Limb (tissue), 2 donors: ENCODE results near the gene OTX2.

Experiments used
- DNase-seq, 2 donors: peaks; one replicate each; pipeline ENCODE4 v3.0.0-alpha.2; 2016; ENCODE audit errors: extremely low spot score in 2 of 2

OTX2 gene

GRCh38 chr14:56797003-56797568 lies 13.2 kb downstream of the OTX2 start:
- no peak for DNase-seq

- DNase-seq = no peak
These were observed 14.0 kb downstream of the OTX2 start for GRCh38 chr14:56796259-56796658.

DNA sequence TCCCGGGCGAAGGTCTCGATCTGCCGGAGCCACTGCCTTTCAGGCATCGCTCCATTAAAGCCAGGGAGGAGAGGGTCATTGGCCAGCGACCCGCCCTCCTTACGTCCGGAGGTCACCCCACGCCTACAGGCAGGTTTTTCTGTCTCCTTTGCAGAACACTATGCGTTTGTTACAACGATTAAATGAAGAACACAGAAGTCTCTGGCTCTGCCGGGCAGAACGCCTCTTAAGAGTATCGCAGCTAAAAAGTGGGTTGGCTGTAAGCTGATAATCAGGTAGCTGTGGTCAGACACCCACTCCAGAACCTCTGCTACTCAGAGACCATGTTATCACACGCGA lies 15.0 kb downstream of the OTX2 start:
- no peak for DNase-seq

- no peak for DNase-seq
These were observed 15.6 kb downstream of the OTX2 start for GRCh38 chr14:56794557-56795283.

GRCh38 chr14:56794088-56794556 lies 16.2 kb downstream of the OTX2 start:
- peak in 1 of 2 donors; percentile 47 for DNase-seq

DNA sequence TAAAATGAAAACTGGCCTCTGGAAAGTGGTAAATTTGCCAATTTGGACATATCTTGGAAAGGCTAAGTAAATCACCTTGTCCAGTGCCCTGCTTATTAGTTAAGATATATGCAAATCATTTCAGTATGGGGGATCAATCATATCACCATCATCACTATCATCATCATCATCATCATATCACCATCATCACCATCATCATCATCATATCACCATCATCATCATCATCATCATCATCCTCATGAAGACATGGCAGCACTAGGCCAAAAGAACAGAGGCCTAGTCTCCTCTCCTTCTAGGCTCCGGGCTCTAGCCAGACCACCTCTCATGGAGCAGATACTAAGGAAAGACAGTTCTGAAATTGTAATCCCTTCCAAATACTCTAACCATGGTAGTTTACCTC lies 20.3 kb downstream of the OTX2 start:
- DNase-seq = no peak

DNA sequence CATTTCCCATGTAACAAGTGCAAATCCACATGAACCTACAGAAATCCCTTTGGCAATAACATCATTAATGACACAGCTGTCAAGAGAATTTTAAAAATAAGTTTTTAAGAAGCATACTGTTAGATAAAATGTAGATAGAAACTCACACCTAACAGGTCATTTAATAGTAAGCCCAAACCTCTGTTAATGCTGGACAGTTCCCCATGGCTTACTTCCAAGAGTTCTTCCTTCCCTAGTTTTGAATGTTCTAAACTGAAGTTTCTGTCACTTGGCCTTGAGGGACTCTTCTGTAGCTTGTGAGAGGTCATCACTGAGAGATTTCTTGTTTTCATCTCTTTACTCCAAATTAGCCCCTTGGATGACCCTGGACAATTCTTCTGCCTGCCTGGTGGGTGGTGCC lies 22.7 kb downstream of the OTX2 start:
- no peak for DNase-seq

DNA sequence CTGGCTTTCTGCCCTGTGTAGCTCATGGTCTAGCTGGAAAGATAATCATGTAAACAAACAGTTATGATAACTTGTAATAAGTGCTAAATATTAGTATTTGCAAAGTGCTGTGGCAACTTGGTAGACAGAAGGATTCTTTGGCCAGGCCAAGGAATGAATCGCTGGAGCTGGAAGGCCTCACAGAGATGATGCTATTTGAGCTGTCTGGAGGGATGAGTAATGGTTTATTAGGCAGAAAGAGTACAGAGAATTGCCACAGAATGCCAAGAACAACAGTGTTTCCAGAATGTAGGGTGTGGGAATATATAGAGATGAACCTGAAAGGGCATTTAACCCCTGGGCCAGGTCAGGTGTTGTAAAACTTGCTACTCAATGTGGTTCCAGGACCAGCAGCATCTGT lies 27.6 kb downstream of the OTX2 start:
- DNase-seq = no peak

- DNase-seq = no peak
These were observed 35.8 kb downstream of the OTX2 start for GRCh38 chr14:56774503-56774902.

DNA sequence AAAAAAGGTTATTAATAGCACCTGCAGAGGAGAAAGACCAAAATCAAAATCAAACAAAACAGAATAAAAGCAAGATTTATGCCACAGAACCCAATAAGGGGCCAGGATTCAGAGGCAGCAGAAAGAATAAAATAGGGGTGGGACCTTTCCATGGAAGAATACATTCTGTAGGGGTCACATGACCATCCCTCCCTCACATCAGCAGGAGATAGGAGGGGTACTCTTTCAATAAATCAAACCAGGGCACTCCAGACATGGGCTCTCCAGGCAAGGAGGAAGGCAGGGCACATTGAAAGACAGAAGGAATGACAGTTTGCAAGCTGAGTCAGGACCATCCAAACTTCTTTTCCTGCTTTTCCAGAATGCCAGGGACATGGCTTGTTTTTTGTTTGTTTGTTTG lies 39.8 kb downstream of the OTX2 start:
- DNase-seq = no peak

DNA sequence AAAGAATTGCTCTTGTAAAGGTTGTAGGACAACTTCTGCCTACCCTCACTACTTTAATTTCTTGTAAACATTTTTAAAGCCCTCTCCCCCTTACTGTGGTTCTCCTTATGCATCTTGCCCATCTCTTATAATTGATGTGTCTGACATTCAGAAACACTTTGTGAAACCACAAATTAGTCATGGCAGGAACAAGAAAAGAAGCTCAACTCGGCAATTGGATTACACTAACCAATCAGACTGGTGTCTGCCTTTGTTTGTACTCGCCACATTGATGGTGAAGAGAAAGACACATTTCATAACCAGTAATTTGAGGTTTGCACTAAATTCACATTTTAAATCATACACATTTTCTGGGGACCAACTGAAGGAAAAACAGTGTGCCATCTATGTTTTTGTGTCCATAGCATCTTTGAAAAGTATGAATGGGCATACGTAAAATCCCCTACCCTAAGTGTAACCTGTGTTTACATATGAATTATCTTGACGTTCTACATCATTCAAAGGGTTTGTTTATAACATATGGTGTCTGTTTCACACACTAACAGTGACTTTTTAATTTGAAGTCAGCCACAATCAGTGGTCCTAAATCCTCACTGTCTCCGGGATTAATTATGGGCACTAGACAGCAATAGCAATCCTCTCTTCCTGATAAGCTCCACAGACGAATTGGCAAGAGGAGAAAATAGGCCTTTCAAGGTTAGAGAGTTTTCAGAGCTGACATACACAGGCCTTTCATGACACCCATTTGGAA lies 49.9 kb downstream of the OTX2 start:
- no peak for DNase-seq

DNA sequence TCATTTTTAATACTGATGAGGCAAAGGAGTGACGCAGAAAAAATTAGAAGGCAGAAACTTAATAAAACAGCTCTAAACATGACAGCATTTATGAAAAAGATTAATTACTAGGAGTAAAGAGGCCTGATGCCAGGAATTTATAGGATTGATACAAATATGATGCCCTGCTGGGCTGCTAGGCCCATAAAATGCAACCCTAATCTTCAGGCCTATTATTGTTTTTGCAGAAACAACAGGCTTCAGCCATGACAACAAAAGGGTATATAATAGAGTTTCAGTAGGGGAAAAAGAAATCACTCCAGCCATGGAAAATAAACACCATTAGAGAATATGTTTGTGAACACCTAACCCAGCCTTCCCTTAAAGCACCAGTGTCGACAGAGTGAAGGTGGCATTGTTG lies 50.6 kb downstream of the OTX2 start:
- DNase-seq = no peak

GRCh38 chr14:56759094-56759493 lies 51.2 kb downstream of the OTX2 start:
- no peak for DNase-seq

DNA sequence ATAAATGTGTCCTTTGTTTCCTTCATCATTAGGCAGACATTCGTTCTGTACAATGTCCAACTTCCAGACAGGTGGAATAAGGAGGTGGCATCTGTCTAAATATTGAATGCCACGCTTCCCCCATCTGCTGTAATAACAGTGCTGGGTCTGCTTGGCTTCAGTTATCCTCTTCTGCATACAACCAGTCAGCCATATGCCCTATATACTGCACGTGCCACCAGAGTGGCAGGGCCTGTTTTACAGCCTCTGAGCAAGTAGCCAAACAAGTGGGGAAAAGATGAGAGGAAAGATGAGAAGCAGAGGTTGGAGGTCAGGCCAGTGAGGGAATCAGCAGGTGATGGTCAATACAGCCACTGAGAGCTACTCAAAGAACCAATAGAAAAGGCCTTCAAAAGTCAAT lies 55.4 kb downstream of the OTX2 start:
- no peak for DNase-seq

DNA sequence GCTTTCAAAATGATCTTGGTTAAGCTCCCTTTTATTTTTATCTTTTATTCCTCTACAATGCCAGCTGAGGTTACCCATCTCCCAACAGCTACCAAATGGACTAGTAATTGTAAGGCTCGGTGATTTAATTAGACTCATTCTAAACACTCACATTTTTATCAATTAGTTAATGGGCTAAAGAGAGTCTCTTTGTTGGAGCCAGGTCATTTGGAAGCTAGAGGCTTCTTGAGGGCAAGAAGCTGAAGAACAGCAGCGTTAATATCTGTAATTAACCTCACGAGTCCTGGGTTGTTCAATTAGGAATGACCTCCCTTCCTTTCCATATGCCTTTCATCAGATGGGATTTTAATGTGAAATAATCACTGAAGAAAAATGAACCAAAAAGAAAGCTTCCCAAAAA lies 56.9 kb downstream of the OTX2 start:
- no peak for DNase-seq

DNA sequence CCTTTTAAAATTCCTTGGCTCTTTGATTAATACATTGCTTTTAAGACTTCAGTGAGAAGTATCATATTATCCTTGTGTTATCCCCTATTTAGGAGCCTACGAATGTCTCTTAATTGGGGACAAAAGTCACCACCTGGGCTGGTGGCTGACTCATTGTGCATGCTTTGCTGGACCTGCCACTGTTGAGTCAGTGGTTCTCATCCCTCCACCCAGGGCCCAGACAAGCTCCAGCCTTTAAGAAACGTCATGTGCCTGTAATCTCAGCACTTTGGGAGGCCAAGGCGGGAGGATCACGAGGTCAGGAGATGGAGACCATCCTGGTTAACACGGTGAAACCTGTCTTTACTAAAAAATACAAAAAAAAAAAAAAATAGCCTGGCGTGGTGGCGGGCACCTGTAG lies 57.9 kb downstream of the OTX2 start:
- no peak for DNase-seq

DNA sequence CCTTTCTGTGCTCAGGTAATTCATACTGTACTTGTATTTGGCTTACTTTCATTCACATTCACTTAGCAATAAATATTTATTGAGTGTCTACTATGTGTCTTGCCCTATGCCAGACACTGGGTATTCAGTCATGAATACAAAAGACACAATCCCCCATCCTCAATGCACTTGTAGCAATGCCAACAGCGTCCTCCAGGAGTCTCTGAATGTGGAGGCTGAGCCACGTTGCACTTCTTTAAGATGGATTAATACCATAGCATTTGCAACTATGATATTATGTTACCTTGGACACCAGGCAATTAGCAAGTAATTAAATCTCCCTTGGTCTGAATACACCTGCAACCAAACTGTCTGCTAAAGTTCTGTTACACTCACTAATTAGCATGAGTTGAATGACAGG lies 58.8 kb downstream of the OTX2 start:
- no peak for DNase-seq
